OCI-LY1 (cell line): ENCODE measurements around the gene DSE.

Source experiments
- H2AFZ ChIP-seq: fragments of 200-600 bp; sonication (generic), shearing (Covaris generic); 2 replicates; pipeline ENCODE4 v1.6.0; 2014; ENCODE audit warnings: antibody characterized with exemption, mild to moderate bottlenecking, low read length
- H3F3A ChIP-seq: fragments of 200-600 bp; sonication (generic), shearing (Covaris generic); 2 replicates; pipeline ENCODE4 v1.6.0; 2014; ENCODE audit warnings: mild to moderate bottlenecking, antibody characterized with exemption, low read length, moderate library complexity; ENCODE audit not compliant: insufficient read depth
- H3K27ac ChIP-seq: fragments of 200-600 bp; sonication (generic); 2 replicates; pipeline ENCODE4 v1.5.1; 2014; ENCODE audit warnings: low read length, mixed run types, mild to moderate bottlenecking, low read depth; ENCODE audit not compliant: poor library complexity, severe bottlenecking
- H3K27me3 ChIP-seq: fragments of 200-600 bp; sonication (generic); 2 replicates; pipeline ENCODE4 v1.6.0; 2014; ENCODE audit warnings: antibody characterized with exemption, mild to moderate bottlenecking, low read length, moderate library complexity; ENCODE audit not compliant: insufficient read depth
- H3K36me3 ChIP-seq: fragments of 200-600 bp; sonication (generic); 2 replicates; pipeline ENCODE4 v1.6.1; 2014; ENCODE audit warnings: mild to moderate bottlenecking, antibody characterized with exemption, low read length, moderate library complexity, mixed read lengths; ENCODE audit not compliant: insufficient read depth
- H3K4me1 ChIP-seq: fragments of 200-600 bp; sonication (generic); 2 replicates; pipeline ENCODE4 v1.5.1; 2014; ENCODE audit warnings: mild to moderate bottlenecking, low read length, moderate library complexity; ENCODE audit not compliant: insufficient read depth, severe bottlenecking
- H3K4me2 ChIP-seq: fragments of 200-600 bp; sonication (generic), shearing (Covaris generic); 2 replicates; pipeline ENCODE4 v1.6.1; 2014; ENCODE audit warnings: low read length
- H3K4me3 ChIP-seq: fragments of 200-600 bp; sonication (generic); 2 replicates; pipeline ENCODE4 v1.5.1; 2014; ENCODE audit warnings: low read length, low read depth, mild to moderate bottlenecking, mixed read lengths; ENCODE audit not compliant: poor library complexity, severe bottlenecking
- H3K79me2 ChIP-seq: fragments of 200-600 bp; shearing (Covaris generic); 2 replicates; pipeline ENCODE4 v1.6.1; 2016; ENCODE audit warnings: mixed run types, low read length, mixed read lengths; ENCODE audit not compliant: insufficient read depth
- H3K9ac ChIP-seq: fragments of 200-600 bp; sonication (generic), shearing (Covaris generic); 2 replicates; pipeline ENCODE4 v1.6.1; 2014; ENCODE audit warnings: mild to moderate bottlenecking, low read length, mixed read lengths
- H3K9me2 ChIP-seq: fragments of 200-600 bp; sonication (generic), shearing (Covaris generic); 2 replicates; pipeline ENCODE4 v1.6.1; 2014; ENCODE audit warnings: low read depth, mild to moderate bottlenecking, low read length, mixed read lengths
- H3K9me3 ChIP-seq: fragments of 200-600 bp; shearing (Covaris generic); 2 replicates; pipeline ENCODE4 v1.6.1; 2014; ENCODE audit warnings: low read length, mixed read lengths
- H4K20me1 ChIP-seq: fragments of 200-600 bp; sonication (generic), shearing (Covaris generic); 2 replicates; pipeline ENCODE4 v1.6.0; 2016; ENCODE audit warnings: mild to moderate bottlenecking, low read length; ENCODE audit not compliant: insufficient read depth
- EZH2 ChIP-seq: fragments of 200-600 bp; sonication (generic), shearing (Covaris generic); IDR thresholded peaks from 2 replicates; pipeline ENCODE4 v1.8.0; 2017; ENCODE audit warnings: borderline replicate concordance, mixed run types, mild to moderate bottlenecking, antibody characterized with exemption, low read length, moderate library complexity, mixed read lengths
- TF ChIP-seq, protein P1 (sequence below): fragments of 200-600 bp; sonication (generic), shearing (Covaris generic); IDR thresholded peaks from 2 replicates; pipeline ENCODE4 v1.5.1; 2017; ENCODE audit warnings: mild to moderate bottlenecking, antibody characterized with exemption, low read length, moderate library complexity, mixed read lengths

DSE gene

DNA sequence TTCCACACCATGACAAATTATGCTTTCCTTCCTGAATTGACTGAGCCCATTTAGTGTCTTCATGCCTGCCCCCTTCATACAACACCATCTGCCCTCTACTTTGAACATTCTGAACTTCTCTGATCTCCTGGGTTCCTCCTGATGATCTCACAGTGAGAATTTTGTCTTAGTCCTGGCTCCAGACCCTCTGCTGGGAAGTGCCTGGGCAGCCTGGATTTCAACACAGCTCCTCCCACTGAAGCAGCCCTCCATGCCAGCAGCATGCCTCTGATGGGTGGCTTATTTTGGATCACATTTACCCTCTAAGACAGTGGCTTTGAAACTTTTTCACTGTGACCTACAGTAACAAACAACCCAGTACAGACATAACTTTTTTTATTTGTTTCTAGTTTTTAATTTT, 41.5 kb downstream of the DSE start:
- Histone ChIP-seq H3K9ac (no peak overlapping the region), H3K79me2 (no peaks in the 10 kb centered on the region)

GRCh38 chr6:116413357-116413756, 42.6 kb downstream of the DSE start:
- H3K9me2 ChIP-seq = no peaks in the 10 kb centered on the region
- no peaks in the 10 kb centered on the region for H3K36me3 ChIP-seq
- H3K4me3 ChIP-seq = no peak overlapping the region
- no peak overlapping the region for H2AFZ ChIP-seq
- no peak overlapping the region for H3K4me2 ChIP-seq
- H3F3A ChIP-seq = no peaks in the 10 kb centered on the region
- H3K27ac ChIP-seq = no peak overlapping the region
- no peaks in the 10 kb centered on the region for H3K9me3 ChIP-seq
- H3K27me3 ChIP-seq = no peaks in the 10 kb centered on the region
- TF ChIP-seq, protein P1, sequence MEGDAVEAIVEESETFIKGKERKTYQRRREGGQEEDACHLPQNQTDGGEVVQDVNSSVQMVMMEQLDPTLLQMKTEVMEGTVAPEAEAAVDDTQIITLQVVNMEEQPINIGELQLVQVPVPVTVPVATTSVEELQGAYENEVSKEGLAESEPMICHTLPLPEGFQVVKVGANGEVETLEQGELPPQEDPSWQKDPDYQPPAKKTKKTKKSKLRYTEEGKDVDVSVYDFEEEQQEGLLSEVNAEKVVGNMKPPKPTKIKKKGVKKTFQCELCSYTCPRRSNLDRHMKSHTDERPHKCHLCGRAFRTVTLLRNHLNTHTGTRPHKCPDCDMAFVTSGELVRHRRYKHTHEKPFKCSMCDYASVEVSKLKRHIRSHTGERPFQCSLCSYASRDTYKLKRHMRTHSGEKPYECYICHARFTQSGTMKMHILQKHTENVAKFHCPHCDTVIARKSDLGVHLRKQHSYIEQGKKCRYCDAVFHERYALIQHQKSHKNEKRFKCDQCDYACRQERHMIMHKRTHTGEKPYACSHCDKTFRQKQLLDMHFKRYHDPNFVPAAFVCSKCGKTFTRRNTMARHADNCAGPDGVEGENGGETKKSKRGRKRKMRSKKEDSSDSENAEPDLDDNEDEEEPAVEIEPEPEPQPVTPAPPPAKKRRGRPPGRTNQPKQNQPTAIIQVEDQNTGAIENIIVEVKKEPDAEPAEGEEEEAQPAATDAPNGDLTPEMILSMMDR = no peak
- no peak for TF ChIP-seq EZH2
- no peaks in the 10 kb centered on the region for H4K20me1 ChIP-seq
- no peak overlapping the region for H3K9ac ChIP-seq
- no peaks in the 10 kb centered on the region for H3K79me2 ChIP-seq
- H3K4me1 ChIP-seq = no peaks in the 10 kb centered on the region

More for the DNA sequence above, 41.5 kb downstream of the DSE start:
- H3K4me1 ChIP-seq = no peaks in the 10 kb centered on the region
- no peak overlapping the region for H3K27ac ChIP-seq
- H3K9me2 ChIP-seq = no peaks in the 10 kb centered on the region
- no peaks in the 10 kb centered on the region for H3K36me3 ChIP-seq
- TF ChIP-seq EZH2 = no peak
- TF ChIP-seq, protein P1 = no peak
- no peak overlapping the region for H3K4me2 ChIP-seq
- no peaks in the 10 kb centered on the region for H4K20me1 ChIP-seq
- no peaks in the 10 kb centered on the region for H3K27me3 ChIP-seq
- no peak overlapping the region for H3K4me3 ChIP-seq
- no peak overlapping the region for H2AFZ ChIP-seq
- H3F3A ChIP-seq = no peaks in the 10 kb centered on the region
- no peaks in the 10 kb centered on the region for H3K9me3 ChIP-seq

GRCh38 chr6:116417661-116418060, 46.9 kb downstream of the DSE start:
- Histone ChIP-seq H3K4me2 (no peak overlapping the region), H3K36me3 (no peaks in the 10 kb centered on the region), H3K9me3 (no peaks in the 10 kb centered on the region), H3K4me3 (no peak overlapping the region), H3K4me1 (no peaks in the 10 kb centered on the region), H3K79me2 (no peaks in the 10 kb centered on the region), H3K9ac (no peak overlapping the region), H2AFZ (no peak overlapping the region), H3F3A (no peaks in the 10 kb centered on the region), H3K27ac (no peak overlapping the region), H4K20me1 (no peaks in the 10 kb centered on the region), H3K9me2 (no peaks in the 10 kb centered on the region), H3K27me3 (no peaks in the 10 kb centered on the region)
- TF ChIP-seq, protein P1 = no peak
- TF ChIP-seq EZH2 = no peak
